CD4-positive, alpha-beta T cell (primary cell): ENCODE measurements around the gene FAR1. TPM values are rescaled to one million over a fixed set of nuclear protein-coding genes. Genes with fewer than 3 reads are reported as not detected.

Experiments used
- ATAC-seq: fragments of 200-7000 bp; cut with Tn5 transposase; one replicate; pipeline ENCODE4 v1.10.0; 2022; ENCODE audit warnings: mild to moderate bottlenecking; ENCODE audit not compliant: poor library complexity
- CTCF ChIA-PET: fragments of 350-600 bp; sonication (Branson Sonifier 250); formaldehyde crosslinking; loops from one replicate; lab custom pipeline; 2021; ENCODE audit warnings: antibody characterized with exemption, inconsistent platforms; lab: Charles Lee
- POLR2A ChIA-PET: fragments of 350-600 bp; sonication (Branson Sonifier 250); formaldehyde crosslinking; loops from one replicate; lab custom pipeline; 2021; ENCODE audit warnings: antibody characterized with exemption, inconsistent platforms; lab: Charles Lee
- DNase-seq, 14 experiments: peaks; one replicate each; pipeline ENCODE4 v3.0.0-alpha.2; 2013 to 2020; ENCODE audit warnings: mixed read lengths in 2 of 14
- H3K27ac ChIP-seq, 2 donors: one replicate each; pipeline versions ENCODE4 v1.5.1 to v1.7.0; 2013; ENCODE audit warnings: low read length in 2 of 2, low read depth in 1 of 2, mild to moderate bottlenecking in 1 of 2
- H3K27me3 ChIP-seq, 2 experiments: 1 replicate in 1 of 2; 2 replicates in 1 of 2; pipeline versions ENCODE4 v1.6.1 to v1.7.0; 2013; ENCODE audit warnings: low read length in 2 of 2, control low read depth in 1 of 2, mild to moderate bottlenecking in 1 of 2, moderate library complexity in 1 of 2; ENCODE audit not compliant: insufficient read depth in 2 of 2, control insufficient read depth in 1 of 2
- H3K36me3 ChIP-seq: one replicate; pipeline ENCODE4 v1.6.1; 2013; ENCODE audit warnings: low read length, control low read depth; ENCODE audit not compliant: insufficient read depth
- H3K4me1 ChIP-seq: one replicate; pipeline ENCODE4 v1.6.1; 2013; ENCODE audit warnings: low read length, control low read depth; ENCODE audit not compliant: insufficient read depth
- H3K4me3 ChIP-seq: one replicate; pipeline ENCODE4 v1.5.1; 2013; ENCODE audit warnings: mild to moderate bottlenecking, low read length, moderate library complexity
- H3K9me3 ChIP-seq, 2 experiments: 1 replicate in 1 of 2; 2 replicates in 1 of 2; pipeline versions ENCODE4 v1.6.1 to v1.7.0; 2013; ENCODE audit warnings: low read length in 2 of 2, mild to moderate bottlenecking in 2 of 2, control low read depth in 1 of 2, moderate library complexity in 1 of 2; ENCODE audit not compliant: control insufficient read depth in 1 of 2, insufficient read depth in 1 of 2
- H3K27ac Mint-ChIP-seq: one replicate; pipeline ENCODE4 v1.8.0; 2020; ENCODE audit warnings: mixed read lengths
- H3K27me3 Mint-ChIP-seq: one replicate; pipeline ENCODE4 v1.8.0; 2021; ENCODE audit warnings: mixed read lengths
- H3K36me3 Mint-ChIP-seq: one replicate; pipeline ENCODE4 v1.8.0; 2021; ENCODE audit warnings: low read depth, mixed read lengths
- H3K4me1 Mint-ChIP-seq: one replicate; pipeline ENCODE4 v1.8.0; 2021; ENCODE audit warnings: low read depth, mixed read lengths
- H3K4me3 Mint-ChIP-seq: one replicate; pipeline ENCODE4 v1.8.0; 2020; ENCODE audit warnings: mild to moderate bottlenecking, mixed read lengths
- H3K9me3 Mint-ChIP-seq: one replicate; pipeline ENCODE4 v1.8.0; 2020; ENCODE audit warnings: mixed read lengths
- CTCF ChIP-seq: fragments of 200-600 bp; IDR thresholded peaks from one replicate; pipeline ENCODE4 v1.8.0; 2022; ENCODE audit warnings: antibody characterized with exemption, mild to moderate bottlenecking
- intact Hi-C, 2 experiments: fragments of 100-400 bp; cut with DNase I in 1 of 2; cut with micrococcal nuclease in 1 of 2; formaldehyde crosslinking; loops; one replicate each; pipeline versions ENCODE4 v1.15.1 to v1.9.0; 2023 to 2025; cut with DNase I, micrococcal nuclease
- total RNA-seq, 174 experiments: library from RNA in 2 of 174; stranded (reverse) in 2 of 174; gene quantifications; one replicate each; pipeline ENCODE4 v1.2.3 and lab custom pipeline; 2021 to 2026

Gene FAR1
- total RNA-seq, 2 experiments from 2014 or later, result 28.4 to 29.0 TPM

GRCh38 chr11:13663631-13664071, 4.8 kb upstream of the FAR1 start:
- intact Hi-C loops, result loop anchor here (10.0 kb wide), 3 partner anchors 199 to 1549 kb away; partner anchors contain the start of genes BTBD10 (in 1 of the 2), MICAL2 (in 1 of the 2) and SPON1 (in 1 of the 2)
- Mint-ChIP-seq H3K36me3 (peaks cover 4% of the 10 kb centered on the region), H3K4me1 (peaks cover 12% of the 10 kb centered on the region), H3K27me3 (peaks cover 19% of the 10 kb centered on the region), H3K9me3 (peaks cover 6% of the 10 kb centered on the region), H3K4me3 (no peak overlapping the region), H3K27ac (no peak overlapping the region)
- ChIA-PET CTCF (no interaction called here), POLR2A (no interaction called here)
- no peak for ATAC-seq
- Histone ChIP-seq H3K27me3 (no peaks in the 10 kb centered on the region), H3K4me3 (no peak overlapping the region), H3K4me1 (peaks cover 10% of the 10 kb centered on the region), H3K9me3 (peaks cover 9 to 14% of the 10 kb centered on the region in 2 experiments), H3K27ac (no peak overlapping the region), H3K36me3 (no peaks in the 10 kb centered on the region)
- no peak for DNase-seq
- TF ChIP-seq CTCF, result no peak

- no peak overlapping the region for H3K27ac ChIP-seq
- Mint-ChIP-seq H3K27ac (no peak overlapping the region), H3K4me1 (peaks cover 17% of the 10 kb centered on the region), H3K4me3 (no peak overlapping the region), H3K9me3 (no peaks in the 10 kb centered on the region), H3K27me3 (peaks cover 19% of the 10 kb centered on the region), H3K36me3 (peaks cover 5% of the 10 kb centered on the region)
- TF ChIP-seq CTCF, result no peak
- DNase-seq, result no peak
- H3K9me3 ChIP-seq, result peaks cover 7 to 8% of the 10 kb centered on the region in 2 experiments
- ChIA-PET POLR2A (no interaction called here), CTCF (no interaction called here)
- ATAC-seq, result no peak
- peaks cover 16% of the 10 kb centered on the region for H3K4me1 ChIP-seq
- intact Hi-C loops, result loop anchor here (10.0 kb wide), 3 partner anchors 200 to 1550 kb away; partner anchors contain the start of genes BTBD10 (in 1 of the 2), MICAL2 (in 1 of the 2) and SPON1 (in 1 of the 2)
- H3K4me3 ChIP-seq, result no peak overlapping the region
- no peaks in the 10 kb centered on the region for H3K27me3 ChIP-seq
- H3K36me3 ChIP-seq, result no peaks in the 10 kb centered on the region
These were observed 4.1 kb upstream of the FAR1 start for GRCh38 chr11:13664351-13664750.

- peaks cover 36% of the 10 kb centered on the region for H3K4me1 Mint-ChIP-seq
- Histone ChIP-seq H3K27me3 (no peaks in the 10 kb centered on the region), H3K9me3 (no peaks in the 10 kb centered on the region), H3K27ac (no peak overlapping the region), H3K4me1 (peaks cover 28% of the 10 kb centered on the region), H3K36me3 (no peaks in the 10 kb centered on the region), H3K4me3 (no peak overlapping the region)
- ATAC-seq, result no peak
- H3K36me3 Mint-ChIP-seq, result peaks cover 5% of the 10 kb centered on the region
- TF ChIP-seq CTCF, result no peak
- no peaks in the 10 kb centered on the region for H3K9me3 Mint-ChIP-seq
- DNase-seq, result no peak
- H3K27ac Mint-ChIP-seq, result no peak overlapping the region
- H3K27me3 Mint-ChIP-seq, result peaks cover 13% of the 10 kb centered on the region
- ChIA-PET CTCF (no interaction called here), POLR2A (no interaction called here)
- peak overlapping the region; percentile 82 for H3K4me3 Mint-ChIP-seq
- intact Hi-C loops, result loop anchor here (5.0 to 10.0 kb wide), 5 partner anchors 202 to 1552 kb away; partner anchors contain the start of genes BMAL1 (in 1 of the 2), BTBD10 (in 1 of the 2), MICAL2 (in 1 of the 2) and RRAS2 (in 1 of the 2)
These were observed 1.8 kb upstream of the FAR1 start for GRCh38 chr11:13666708-13667107.
